22Rv1 (cell line): ENCODE results near the gene COBLL1.

Source experiments
- CTCF ChIP-seq: fragments of 450-650 bp; IDR thresholded peaks from 2 replicates; pipeline ENCODE4 v1.5.1; 2017; ENCODE audit warnings: mild to moderate bottlenecking
- ZFX ChIP-seq: fragments of 450-650 bp; IDR thresholded peaks from 2 replicates; pipeline ENCODE4 v1.6.1; 2017; ENCODE audit warnings: antibody characterized with exemption, borderline replicate concordance

DNA sequence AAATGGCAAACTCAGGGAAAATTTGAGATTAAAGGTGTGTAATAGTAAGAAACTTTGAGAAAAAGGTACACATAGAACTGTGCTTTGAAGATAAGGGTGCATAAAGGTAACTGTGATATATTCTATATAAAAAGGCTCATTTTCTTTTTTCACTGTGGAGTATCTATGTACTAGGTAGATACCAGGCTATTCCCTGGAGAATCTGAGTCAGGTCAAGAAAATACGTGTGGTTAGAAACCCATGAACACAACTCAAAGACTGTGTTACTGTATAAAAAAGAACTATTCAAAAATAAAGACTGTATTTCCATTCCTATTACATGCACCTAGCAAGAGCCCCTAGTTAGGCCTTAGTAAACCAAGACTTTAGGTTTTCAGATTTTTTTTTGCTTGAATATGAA is 120.2 kb downstream of the COBLL1 start:
- no peak for TF ChIP-seq CTCF
- TF ChIP-seq ZFX: no peak
